HG03457 (cell line): ENCODE measurements around the gene DSTN.
"Not testable (repeated sequence)": the region's sequence is repeated elsewhere in the genome, so short reads cannot be mapped to it uniquely, and the experiment has no call there.

ENCODE experiments used
- ATAC-seq: cut with Tn5 transposase; IDR thresholded peaks from one replicate; pipeline ENCODE4 v1.9.1; 2021; ENCODE audit warnings: moderate number of reproducible peaks; ENCODE audit not compliant: unreplicated experiment

The DSTN gene

DNA sequence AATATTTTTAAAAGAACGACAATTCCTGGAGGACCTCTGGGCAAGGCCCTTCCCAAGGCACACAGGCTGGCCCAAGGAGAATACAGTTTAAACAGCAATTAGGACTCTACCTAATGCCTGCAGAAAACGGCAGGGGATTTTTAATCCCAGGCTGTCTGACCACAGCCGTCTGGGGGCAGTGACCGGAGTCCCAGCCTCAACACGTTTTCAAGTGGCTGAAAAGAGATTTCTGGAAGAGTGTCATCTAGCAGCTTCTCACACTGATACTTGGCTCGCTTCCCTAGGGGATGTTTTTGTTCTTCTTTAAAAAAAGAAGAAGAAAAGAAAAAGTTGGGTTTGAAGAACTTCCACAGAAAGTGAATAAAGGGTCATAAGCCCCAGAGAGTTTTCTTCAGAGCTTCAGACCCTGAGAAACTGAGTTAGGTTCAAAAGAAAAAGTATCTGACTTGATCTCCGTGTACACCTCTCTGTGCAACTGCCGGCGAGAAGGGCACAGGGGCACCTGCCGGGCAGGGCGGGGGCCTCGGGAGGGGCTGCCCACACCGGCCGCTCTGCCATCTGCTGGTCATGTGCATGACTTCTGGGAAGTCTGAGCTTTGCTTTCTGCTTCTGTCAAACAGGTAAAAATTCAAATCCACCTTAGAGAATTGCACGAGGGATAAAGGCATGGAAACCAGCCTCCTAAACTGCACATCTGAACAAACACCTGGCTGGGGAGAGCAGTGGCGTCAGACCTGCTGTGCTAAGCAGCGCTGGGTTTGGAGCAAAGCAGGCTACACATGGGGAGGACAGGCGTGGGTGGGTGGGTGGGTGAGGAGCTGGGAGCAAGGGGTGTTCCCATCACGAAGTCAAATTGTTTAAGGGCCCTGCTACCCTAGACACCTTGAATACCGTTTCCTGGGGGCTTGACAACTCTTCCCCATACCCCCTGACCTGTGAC, 79.2 kb downstream of the DSTN start:
- no peak for ATAC-seq

DNA sequence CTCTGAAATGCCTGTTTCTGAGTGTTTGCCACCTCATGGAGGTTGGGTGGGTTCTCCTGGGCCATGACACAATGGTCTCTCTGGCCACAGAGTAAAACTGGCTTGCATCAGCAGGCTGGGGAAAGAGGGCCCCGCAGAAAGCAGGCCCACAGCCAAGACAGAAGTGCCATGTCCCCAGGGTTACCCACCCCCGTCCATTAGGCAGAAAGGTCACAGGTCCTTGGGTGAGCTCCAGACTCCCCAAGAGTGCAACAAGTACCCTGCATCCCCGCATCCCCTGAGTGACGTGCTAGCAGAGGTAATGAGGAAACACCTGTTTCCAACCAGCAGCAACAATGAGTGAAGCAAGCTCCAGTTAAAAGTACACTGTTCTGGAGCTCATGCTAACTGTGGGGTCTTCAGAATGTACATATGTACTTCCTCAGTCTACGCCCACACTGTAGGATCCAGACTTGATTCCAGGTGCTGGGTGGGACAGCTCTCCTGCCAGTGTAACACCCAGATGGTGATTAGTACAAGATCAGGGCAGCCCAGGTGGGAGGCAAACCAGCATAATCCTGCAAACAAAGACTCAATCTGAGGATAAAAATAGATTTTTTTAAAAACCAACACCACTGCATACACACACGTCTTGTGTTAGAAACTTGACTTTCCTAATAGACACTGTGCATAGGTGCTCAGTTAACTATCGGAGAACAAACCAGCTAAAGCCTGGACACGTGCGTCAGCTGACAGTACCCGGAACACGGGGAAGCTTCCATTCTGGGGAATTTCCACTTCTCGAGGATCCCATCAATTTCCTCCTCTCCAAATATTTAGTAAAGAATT, 80.6 kb downstream of the DSTN start:
- ATAC-seq = no peak

DNA sequence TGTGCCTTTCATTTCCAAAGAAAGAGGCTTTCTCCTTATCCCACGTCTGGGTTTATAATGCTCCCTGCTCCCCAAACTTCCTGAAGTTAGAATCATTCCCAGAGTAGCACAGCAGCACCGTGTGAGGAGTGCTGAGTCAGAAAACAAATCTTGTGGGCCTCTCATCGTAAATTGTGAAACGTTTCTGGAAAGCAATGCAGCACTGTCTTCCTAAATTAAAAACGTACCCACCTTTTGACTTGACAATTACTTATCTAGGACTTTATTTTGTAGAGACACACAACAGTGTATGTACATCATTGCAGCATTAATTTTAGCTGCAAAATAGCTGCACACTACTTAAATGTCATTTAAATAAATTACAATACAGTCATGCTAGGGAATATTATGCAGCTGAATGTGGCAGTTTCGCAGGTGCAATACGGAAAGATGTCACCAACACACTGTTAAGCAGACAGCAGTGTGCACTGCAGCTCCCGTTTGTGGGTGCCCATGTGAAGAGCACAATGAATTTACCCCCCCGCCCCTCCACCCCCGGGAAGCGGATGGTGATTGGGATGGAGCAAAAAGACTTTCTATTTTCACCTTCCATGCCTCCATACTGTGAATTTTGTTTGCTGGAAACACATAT, 81.4 kb downstream of the DSTN start:
- ATAC-seq = no peak

DNA sequence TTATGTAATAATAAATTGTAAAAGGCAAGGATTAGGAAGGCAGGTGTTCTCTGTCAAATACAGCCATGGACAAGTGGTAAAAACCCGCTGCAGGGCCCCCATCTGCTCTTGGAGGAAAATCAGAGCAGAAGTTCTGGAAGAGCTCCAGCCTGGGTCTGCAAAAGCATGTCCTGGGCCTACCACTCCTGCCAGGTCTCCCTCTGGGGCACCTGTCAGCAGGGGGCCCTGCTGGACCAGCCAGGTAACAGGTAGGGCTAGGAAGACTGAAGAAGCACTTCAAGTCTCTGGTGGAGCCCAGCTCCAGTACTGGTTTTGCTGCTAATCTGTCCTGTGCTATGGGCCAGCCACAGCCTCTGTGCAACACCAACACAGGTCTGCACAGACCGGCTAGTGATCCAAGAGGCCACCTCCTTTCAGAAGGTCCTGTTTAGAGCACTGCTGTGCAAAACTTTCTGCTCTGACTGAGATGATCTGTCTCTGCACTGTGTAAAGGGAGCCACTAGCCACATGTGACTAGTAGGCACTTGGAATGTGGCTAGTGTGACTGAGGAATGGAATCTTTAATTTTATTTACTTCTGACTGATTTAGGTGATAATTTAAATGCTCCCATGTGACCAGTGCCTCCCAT, 82.0 kb downstream of the DSTN start:
- ATAC-seq = no peak

DNA sequence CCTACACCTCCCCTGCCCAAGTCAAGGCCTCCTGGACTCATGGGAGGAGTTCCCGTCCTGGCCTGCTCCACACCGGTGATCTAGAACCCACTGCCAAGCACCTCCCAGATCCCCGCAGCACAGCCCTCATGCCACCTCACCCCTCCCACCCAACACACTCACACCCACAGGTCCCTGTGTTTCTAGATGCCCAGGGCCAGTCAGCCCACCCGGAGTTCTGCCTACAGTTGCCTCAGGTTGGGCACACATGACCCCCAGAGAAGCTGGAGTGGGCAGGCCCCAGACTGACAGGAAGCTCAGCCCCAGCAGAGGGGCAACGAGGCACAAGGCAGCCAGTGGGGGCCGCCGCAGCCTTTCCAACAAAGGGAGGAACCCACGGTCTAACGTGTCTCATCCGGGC, 82.5 kb downstream of the DSTN start:
- ATAC-seq = no peak

DNA sequence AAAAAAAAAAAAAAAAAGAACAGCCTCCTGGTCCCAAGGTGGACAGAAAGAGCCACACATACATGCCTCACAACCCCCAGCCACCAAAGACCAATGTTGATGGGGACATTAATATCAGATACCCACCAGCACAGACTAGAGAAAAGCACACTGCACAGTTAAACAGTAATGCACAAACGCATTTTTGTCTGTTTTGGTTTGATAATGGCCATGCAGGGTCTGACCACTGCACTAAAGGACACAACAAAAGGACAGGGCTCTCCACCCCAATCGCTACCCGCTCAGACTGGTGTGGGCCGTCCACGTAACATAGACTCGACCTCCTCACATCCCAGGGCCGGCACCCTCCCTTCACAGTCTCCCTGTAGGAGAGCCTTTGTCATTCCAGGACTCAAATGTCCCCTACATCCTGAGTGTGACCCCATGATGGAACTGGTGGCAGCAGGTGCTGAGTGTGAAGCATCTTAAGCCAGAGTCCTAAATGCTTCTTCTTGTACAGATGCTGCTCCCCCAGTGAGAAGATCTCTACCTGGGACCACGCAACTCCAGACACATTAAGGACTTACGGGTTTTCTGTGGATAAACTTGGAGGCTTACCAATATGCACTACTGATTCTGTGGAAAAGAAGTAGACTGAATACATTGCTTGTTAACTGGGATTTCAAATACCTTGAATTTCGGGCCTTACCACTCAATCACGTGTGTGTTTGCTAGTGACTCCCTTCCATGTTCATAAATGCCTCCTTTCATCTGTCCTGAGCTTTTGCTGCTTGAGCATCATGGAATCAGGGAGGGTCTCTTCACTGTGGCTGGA, 84.2 kb downstream of the DSTN start:
- ATAC-seq = no peak

DNA sequence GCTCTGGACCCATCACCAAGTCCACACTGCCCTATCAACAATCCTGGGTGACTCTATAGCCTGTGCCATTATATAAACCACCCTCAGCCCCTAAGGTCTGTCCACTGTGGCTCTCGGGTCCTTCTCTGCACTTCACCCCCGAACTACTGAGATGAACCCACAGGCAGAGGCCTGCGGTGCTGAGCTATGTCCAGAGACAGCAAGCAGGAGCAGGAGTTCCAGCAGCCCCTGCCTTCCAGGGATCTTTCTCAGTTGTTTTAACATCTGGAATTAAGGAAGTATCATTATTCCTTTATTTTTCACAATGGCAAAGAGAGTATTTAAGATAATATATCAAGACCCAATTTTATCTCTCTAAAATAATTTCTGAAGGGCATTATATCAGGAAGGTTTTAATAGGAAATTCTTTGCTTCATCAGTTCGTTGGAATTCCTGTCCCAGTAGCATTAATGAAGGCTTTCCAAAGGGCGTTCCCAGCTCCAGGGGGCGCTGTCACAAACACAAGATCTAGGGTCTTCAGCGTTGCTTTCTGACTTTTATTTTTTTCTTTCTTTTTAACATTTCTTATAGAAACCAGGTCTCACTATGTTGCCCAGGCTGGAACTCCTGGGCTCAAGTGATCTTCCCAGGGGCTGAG, 84.9 kb downstream of the DSTN start:
- ATAC-seq = no peak

DNA sequence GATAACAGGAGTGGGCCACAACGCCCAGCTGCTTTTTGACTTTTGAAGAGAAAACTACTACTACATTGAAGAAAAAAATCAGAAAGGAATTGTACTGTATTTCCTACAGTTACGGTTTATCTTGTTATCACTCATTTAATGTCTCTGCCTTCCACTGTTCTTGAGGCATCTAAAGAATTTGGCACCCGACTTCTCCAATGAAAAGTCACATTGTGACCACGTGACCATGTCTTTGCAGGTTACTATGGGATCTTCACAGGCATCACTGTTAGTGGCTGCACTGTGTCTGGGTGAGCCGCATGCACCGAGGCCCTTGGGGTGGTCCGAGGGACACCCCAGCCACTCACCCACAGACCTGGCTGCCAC, 85.4 kb downstream of the DSTN start:
- ATAC-seq = no peak

DNA sequence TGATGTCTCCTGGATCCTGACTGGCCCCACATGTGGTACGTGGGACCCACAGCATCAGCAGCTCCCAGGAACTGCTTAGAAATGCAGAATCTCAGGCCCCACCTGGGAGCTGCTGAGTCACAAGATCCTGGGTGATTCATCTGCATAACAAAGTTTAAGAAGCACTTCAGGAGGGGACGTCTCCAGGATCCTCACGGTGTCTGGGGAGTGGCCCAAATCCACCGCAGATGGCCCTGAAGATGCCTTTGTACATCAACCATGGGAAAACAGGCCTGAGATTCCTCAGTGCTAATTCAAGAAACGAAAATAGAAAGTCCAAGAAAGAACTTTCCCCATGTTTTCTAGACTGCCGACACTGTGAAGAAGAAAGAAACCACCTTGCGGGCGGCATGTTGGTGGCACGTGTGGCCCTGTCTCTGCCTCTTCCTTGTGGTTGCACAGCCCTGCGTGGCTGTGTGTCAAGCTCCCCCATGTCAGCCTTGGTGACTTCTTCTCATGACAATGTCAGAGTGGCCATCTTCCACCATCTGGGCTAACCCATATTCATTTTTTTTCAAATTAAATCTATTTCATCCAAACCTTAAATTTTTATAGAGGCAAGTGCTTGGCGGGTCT, 86.1 kb downstream of the DSTN start:
- no peak for ATAC-seq

DNA sequence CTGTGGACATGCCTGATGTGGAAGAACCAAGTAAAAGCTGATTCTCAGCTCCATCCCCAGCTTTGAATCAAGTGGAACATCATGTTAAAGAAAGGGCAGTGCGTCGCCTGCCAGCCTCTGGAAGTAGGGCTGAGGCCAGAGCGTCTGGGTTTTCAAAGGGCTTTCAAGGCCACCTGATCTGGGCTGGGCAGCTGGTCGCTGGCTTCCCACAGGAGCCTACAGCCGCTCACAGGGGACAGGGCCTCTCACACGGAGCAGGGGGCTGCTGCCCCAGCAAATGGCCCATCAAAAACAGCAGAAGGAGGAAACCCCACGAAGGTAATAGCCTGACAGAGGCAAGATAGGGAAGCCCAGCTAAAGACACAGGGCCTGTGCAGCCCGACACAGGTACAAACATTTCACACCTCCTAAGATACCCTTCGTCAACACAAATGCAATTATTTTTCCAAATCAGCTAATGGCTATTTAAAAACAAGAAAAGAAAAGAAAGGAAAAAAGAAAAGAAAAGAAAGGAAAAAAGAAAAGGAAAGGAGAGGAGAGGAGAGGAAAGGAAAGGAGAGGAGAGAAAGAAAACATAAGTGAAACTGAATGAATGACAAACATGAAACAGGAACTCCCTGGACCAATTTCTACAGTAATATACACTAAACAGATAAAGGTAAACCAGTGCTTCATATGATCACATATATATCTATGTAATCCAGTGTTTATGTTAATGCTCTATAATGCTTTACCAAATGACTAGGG, 87.4 kb downstream of the DSTN start:
- no peak for ATAC-seq

DNA sequence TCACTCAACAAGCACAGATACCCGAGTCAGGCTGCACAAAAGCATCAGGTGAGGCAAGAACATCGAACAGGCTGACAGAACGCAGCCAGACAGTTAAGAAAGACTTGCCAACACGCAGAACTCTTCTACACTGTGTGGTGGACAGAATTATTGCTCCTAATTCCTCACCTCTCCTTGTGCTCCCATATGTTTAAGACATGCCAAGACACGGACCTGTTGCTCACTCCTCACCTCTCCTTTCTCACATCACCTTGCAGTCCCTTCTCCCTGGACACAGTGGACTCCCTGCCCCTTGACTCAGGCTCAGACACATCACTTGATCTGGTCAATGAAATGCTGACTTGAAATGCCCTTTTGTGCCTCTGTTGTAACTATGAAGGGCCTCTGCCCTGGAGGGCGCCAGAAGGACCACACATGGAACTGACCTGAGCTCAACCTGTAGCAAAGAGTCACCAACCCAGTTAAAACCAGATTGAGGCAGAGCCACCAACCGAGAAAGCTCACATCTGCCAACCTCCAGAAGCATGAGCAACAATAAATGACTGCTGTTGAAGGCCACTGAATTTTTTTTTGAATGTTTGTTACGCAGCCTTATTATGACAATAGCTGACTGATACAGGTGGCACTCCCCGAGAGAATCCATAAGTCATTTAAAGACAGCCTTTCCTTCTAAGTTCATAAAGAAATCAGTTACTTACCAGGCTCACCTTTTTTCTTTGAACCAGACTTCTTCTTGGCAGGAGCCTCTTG, 88.2 kb downstream of the DSTN start:
- no peak for ATAC-seq

DNA sequence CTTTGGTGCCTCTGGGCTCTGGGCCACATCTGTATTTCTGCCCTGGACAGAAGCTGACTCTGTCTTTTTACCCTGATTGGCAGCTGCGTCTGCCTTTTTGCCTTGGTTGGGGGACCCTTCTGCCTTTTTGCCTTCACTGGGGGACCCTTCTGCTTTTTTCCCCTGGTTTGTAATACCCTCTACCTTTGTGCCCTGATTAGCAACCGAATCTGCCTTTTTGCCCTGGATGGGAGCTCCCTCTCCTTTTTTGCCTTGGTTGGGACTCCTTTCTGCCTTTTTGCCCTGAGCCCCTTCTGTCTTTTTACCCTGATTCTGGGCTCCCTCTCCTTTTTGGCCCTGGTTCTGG, 88.7 kb downstream of the DSTN start:
- ATAC-seq = no peak

DNA sequence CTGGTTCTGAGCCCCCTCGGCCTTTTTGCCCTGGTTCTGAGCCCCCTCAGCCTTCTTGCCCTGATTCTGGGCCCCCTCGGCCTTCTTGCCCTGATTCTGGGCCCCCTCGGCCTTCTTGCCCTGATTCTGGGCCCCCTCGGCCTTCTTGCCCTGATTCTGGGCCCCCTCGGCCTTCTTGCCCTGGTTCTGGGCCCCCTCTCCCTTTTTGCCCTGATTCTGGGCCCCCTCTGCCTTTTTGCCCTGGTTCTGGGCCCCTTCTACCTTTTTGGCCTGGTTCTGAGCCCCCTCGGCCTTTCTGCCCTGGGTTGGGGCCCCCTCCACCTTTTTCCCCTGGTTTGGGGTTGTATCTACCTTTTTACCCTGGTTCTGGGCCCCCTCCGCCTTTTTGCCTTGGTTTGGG, 89.5 kb downstream of the DSTN start:
- not testable (repeated sequence) for ATAC-seq
